ENCODE measurements around the gene BTD. TPM values are rescaled to one million over a fixed set of nuclear protein-coding genes. Genes with fewer than 3 reads are reported as not detected.
"Not testable (repeated sequence)": the region's sequence is repeated elsewhere in the genome, so short reads cannot be mapped to it uniquely, and the experiment has no call there.

The BTD gene
- total RNA-seq, 2 experiments from 2014 or later = 8.3 to 9.6 TPM

GRCh38 chr3:15581471-15582394, 19.8 kb upstream of the BTD start:
- H3K36me3 Mint-ChIP-seq = peaks cover 18% of the 10 kb centered on the region
- no peak overlapping the region for H3K27ac Mint-ChIP-seq
- H3K9me3 Mint-ChIP-seq = no peaks in the 10 kb centered on the region
- no peak for DNase-seq
- no peak overlapping the region for H3K4me3 Mint-ChIP-seq
- POLR2A ChIA-PET = no interaction called here
- H3K27me3 Mint-ChIP-seq = no peaks in the 10 kb centered on the region
- peaks cover 1% of the 10 kb centered on the region for H3K4me1 Mint-ChIP-seq
- ATAC-seq (ENCODE audit: low read depth) = no peak

GRCh38 chr3:15585111-15585845, 16.3 kb upstream of the BTD start:
- POLR2A ChIA-PET = no interaction called here
- Mint-ChIP-seq H3K9me3 (no peaks in the 10 kb centered on the region), H3K4me1 (peaks cover 1% of the 10 kb centered on the region), H3K27me3 (no peaks in the 10 kb centered on the region), H3K4me3 (no peak overlapping the region), H3K27ac (no peak overlapping the region), H3K36me3 (peaks cover 16% of the 10 kb centered on the region)
- ATAC-seq (ENCODE audit: low read depth) = no peak
- no peak for DNase-seq

- H3K27me3 Mint-ChIP-seq = no peaks in the 10 kb centered on the region
- H3K36me3 Mint-ChIP-seq = peaks cover 2% of the 10 kb centered on the region
- POLR2A ChIA-PET = no interaction called here
- peak overlapping the region; percentile 4 for H3K27ac Mint-ChIP-seq
- DNase-seq (no peak), ATAC-seq (ENCODE audit: low read depth) (no peak)
- H3K4me3 Mint-ChIP-seq = no peak overlapping the region
- H3K9me3 Mint-ChIP-seq = no peaks in the 10 kb centered on the region
- H3K4me1 Mint-ChIP-seq = peaks cover 3% of the 10 kb centered on the region
These were observed 10.3 kb upstream of the BTD start for GRCh38 chr3:15591242-15591641.

GRCh38 chr3:15591928-15592327, 9.6 kb upstream of the BTD start:
- Mint-ChIP-seq H3K27me3 (no peaks in the 10 kb centered on the region), H3K36me3 (peaks cover 4% of the 10 kb centered on the region), H3K4me3 (no peak overlapping the region), H3K4me1 (peaks cover 2% of the 10 kb centered on the region), H3K9me3 (no peaks in the 10 kb centered on the region), H3K27ac (no peak overlapping the region)
- DNase-seq (no peak), ATAC-seq (ENCODE audit: low read depth) (no peak)
- POLR2A ChIA-PET = no interaction called here

GRCh38 chr3:15592968-15593367, 8.6 kb upstream of the BTD start:
- DNase-seq = no peak
- POLR2A ChIA-PET = no interaction called here
- H3K36me3 Mint-ChIP-seq = peaks cover 11% of the 10 kb centered on the region
- H3K27me3 Mint-ChIP-seq = no peaks in the 10 kb centered on the region
- H3K27ac Mint-ChIP-seq = no peak overlapping the region
- peaks cover 3% of the 10 kb centered on the region for H3K4me1 Mint-ChIP-seq
- no peaks in the 10 kb centered on the region for H3K9me3 Mint-ChIP-seq
- no peak for ATAC-seq (ENCODE audit: low read depth)
- no peak overlapping the region for H3K4me3 Mint-ChIP-seq

- no peak for ATAC-seq (ENCODE audit: low read depth)
- no peak for DNase-seq
- POLR2A ChIA-PET = interaction anchor here (0.7 kb wide), 1 partner anchor 147 kb away, joined by 3 read pairs; no protein-coding TSS in a partner anchor
- Mint-ChIP-seq H3K4me1 (peaks cover 18% of the 10 kb centered on the region), H3K4me3 (no peak overlapping the region), H3K36me3 (peaks cover 13% of the 10 kb centered on the region), H3K27ac (no peak overlapping the region), H3K27me3 (no peaks in the 10 kb centered on the region), H3K9me3 (no peaks in the 10 kb centered on the region)
These were observed 5.6 kb upstream of the BTD start for GRCh38 chr3:15595955-15596354.

- POLR2A ChIA-PET = interaction anchor here (1.0 to 1.3 kb wide), 4 partner anchors 9 to 395 kb away, joined by 3 to 5 read pairs (median 4); partner anchors contain the start of genes CAPN7, EAF1 and METTL6
- peaks cover 1% of the 10 kb centered on the region for H3K9me3 Mint-ChIP-seq
- H3K4me3 Mint-ChIP-seq = peak overlapping the region; percentile 88
- peak overlapping the region; percentile 98 for H3K27ac Mint-ChIP-seq
- ATAC-seq (ENCODE audit: low read depth) = peak; percentile 13
- H3K4me1 Mint-ChIP-seq = peaks cover 23% of the 10 kb centered on the region
- H3K36me3 Mint-ChIP-seq = peaks cover 27% of the 10 kb centered on the region
- H3K27me3 Mint-ChIP-seq = no peaks in the 10 kb centered on the region
- no peak for DNase-seq
These were observed 523 bp upstream of the BTD start for GRCh38 chr3:15601046-15601398.

GRCh38 chr3:15602146-15602536, 596 bp downstream of the BTD start:
- Mint-ChIP-seq H3K27me3 (no peaks in the 10 kb centered on the region), H3K36me3 (peaks cover 22% of the 10 kb centered on the region), H3K9me3 (peaks cover 1% of the 10 kb centered on the region), H3K4me3 (peak overlapping the region; percentile 88), H3K4me1 (peaks cover 23% of the 10 kb centered on the region), H3K27ac (peak overlapping the region; percentile 98)
- no peak for DNase-seq
- POLR2A ChIA-PET = interaction anchor here (1.0 to 1.2 kb wide), 3 partner anchors 8 to 651 kb away, joined by 3 to 5 read pairs (median 4); no protein-coding TSS in a partner anchor
- ATAC-seq (ENCODE audit: low read depth) = peak; percentile 2

GRCh38 chr3:15602816-15603215, 1.3 kb downstream of the BTD start:
- ATAC-seq (ENCODE audit: low read depth); H3K9me3 Mint-ChIP-seq; H3K27me3 Mint-ChIP-seq; POLR2A ChIA-PET; DNase-seq: not testable (repeated sequence)
- Mint-ChIP-seq H3K4me1 (peaks cover 21% of the 10 kb centered on the region), H3K27ac (peak overlapping the region; percentile 98), H3K4me3 (peak overlapping the region; percentile 88), H3K36me3 (peaks cover 17% of the 10 kb centered on the region)

- POLR2A ChIA-PET; H3K27ac Mint-ChIP-seq; H3K9me3 Mint-ChIP-seq; H3K27me3 Mint-ChIP-seq; DNase-seq; H3K4me3 Mint-ChIP-seq; ATAC-seq (ENCODE audit: low read depth): not testable (repeated sequence)
- H3K36me3 Mint-ChIP-seq = peaks cover 14% of the 10 kb centered on the region
- H3K4me1 Mint-ChIP-seq = peaks cover 15% of the 10 kb centered on the region
These were observed 3.0 kb downstream of the BTD start for GRCh38 chr3:15604584-15604983.

GRCh38 chr3:15606434-15606891, 4.9 kb downstream of the BTD start:
- Mint-ChIP-seq H3K27me3 (no peaks in the 10 kb centered on the region), H3K36me3 (peaks cover 14% of the 10 kb centered on the region), H3K4me1 (peaks cover 5% of the 10 kb centered on the region), H3K27ac (no peak overlapping the region), H3K4me3 (no peak overlapping the region), H3K9me3 (peaks cover 1% of the 10 kb centered on the region)
- POLR2A ChIA-PET = interaction anchor here (0.6 to 0.7 kb wide), 2 partner anchors 14 to 404 kb away, joined by 4 read pairs; no protein-coding TSS in a partner anchor
- ATAC-seq (ENCODE audit: low read depth) (no peak), DNase-seq (no peak)

- no peak for ATAC-seq (ENCODE audit: low read depth)
- H3K4me1 Mint-ChIP-seq = no peaks in the 10 kb centered on the region
- peaks cover 4% of the 10 kb centered on the region for H3K27me3 Mint-ChIP-seq
- no peaks in the 10 kb centered on the region for H3K36me3 Mint-ChIP-seq
- H3K27ac Mint-ChIP-seq = no peak overlapping the region
- H3K9me3 Mint-ChIP-seq = no peaks in the 10 kb centered on the region
- POLR2A ChIA-PET = interaction anchor here (1.0 kb wide), 1 partner anchor 9 kb away, joined by 5 read pairs; the partner anchor contains the start of genes BTD and HACL1
- H3K4me3 Mint-ChIP-seq = no peak overlapping the region
- DNase-seq = no peak
These were observed 8.7 kb downstream of the BTD start for GRCh38 chr3:15610082-15610759.

- POLR2A ChIA-PET = interaction anchor here (1.0 kb wide), 1 partner anchor 9 kb away, joined by 5 read pairs; the partner anchor contains the start of genes BTD and HACL1
- DNase-seq (no peak), ATAC-seq (ENCODE audit: low read depth) (no peak)
- H3K27me3 Mint-ChIP-seq = peaks cover 4% of the 10 kb centered on the region
- H3K9me3 Mint-ChIP-seq = no peaks in the 10 kb centered on the region
- H3K4me1 Mint-ChIP-seq = no peaks in the 10 kb centered on the region
- no peaks in the 10 kb centered on the region for H3K36me3 Mint-ChIP-seq
- H3K27ac Mint-ChIP-seq = no peak overlapping the region
- no peak overlapping the region for H3K4me3 Mint-ChIP-seq
These were observed 9.5 kb downstream of the BTD start for GRCh38 chr3:15611018-15611417.

Data from activated naive CD8-positive, alpha-beta T cell treated with anti-CD3 and anti-CD28 coated beads, Interleukin-2, amount 10 ng/mL, durations not matched to agents 7 days and 5 days (primary cell).